Colonic mucosa (tissue), 4 donors: ENCODE results near the gene FBXL22. TPM values are rescaled to one million over a fixed set of nuclear protein-coding genes. Genes with fewer than 3 reads are reported as not detected.

ENCODE experiments used
- DNase-seq: peaks from one replicate; pipeline ENCODE4 v3.0.0-alpha.2; 2020
- H3K27ac ChIP-seq: fragments of 200-600 bp; one replicate; pipeline ENCODE4 v1.8.0; 2021
- H3K27me3 ChIP-seq: fragments of 200-600 bp; one replicate; pipeline ENCODE4 v1.8.0; 2021
- H3K36me3 ChIP-seq: fragments of 200-600 bp; one replicate; pipeline ENCODE4 v1.8.0; 2021
- H3K4me1 ChIP-seq: fragments of 200-600 bp; one replicate; pipeline ENCODE4 v1.8.0; 2021; ENCODE audit warnings: mild to moderate bottlenecking
- H3K4me3 ChIP-seq: fragments of 200-600 bp; one replicate; pipeline ENCODE4 v1.8.0; 2021
- H3K9ac ChIP-seq, 2 donors: one replicate each; pipeline ENCODE4 v1.7.0; 2013; ENCODE audit warnings: control low read depth in 2 of 2, low read depth in 2 of 2, low read length in 2 of 2
- H3K9me3 ChIP-seq: fragments of 200-600 bp; one replicate; pipeline ENCODE4 v1.8.0; 2021
- CTCF ChIP-seq: fragments of 200-600 bp; IDR thresholded peaks from one replicate; pipeline ENCODE4 v1.8.0; 2022; ENCODE audit warnings: antibody characterized with exemption, mild to moderate bottlenecking
- intact Hi-C: fragments of 100-400 bp; cut with DNase I; formaldehyde crosslinking; loops from one replicate; pipeline ENCODE4 v1.14.1; 2022
- total RNA-seq, 2 donors: library from RNA; stranded (reverse); fragmentation: NEBNext Ultra II Directional in 1 of 2; extraction: Animal tissue kit (Norgen Biotek cat#: 25700) in 1 of 2; gene quantifications; one replicate each; pipeline ENCODE4 v1.2.1, GENCODE V29; 2021
- donor health status: healthy.
- donor health status: DM: no; HTN: no; CAD: no.
- donor health status: DM: no; HTN: no; CAD: no.

Gene FBXL22
- total RNA-seq, 2 donors from 2014 or later: 2.1 to 4.4 TPM

GRCh38 chr15:63598473-63599400, 1.6 kb downstream of the FBXL22 start:
- no peak for TF ChIP-seq CTCF
- Histone ChIP-seq H3K9me3 (no peaks in the 10 kb centered on the region), H3K9ac (peak overlapping the region; percentile 83 to 95), H3K36me3 (no peaks in the 10 kb centered on the region), H3K4me3 (peak overlapping the region; percentile 71), H3K27ac (peak overlapping the region; percentile 91), H3K4me1 (peaks cover 10% of the 10 kb centered on the region), H3K27me3 (no peaks in the 10 kb centered on the region)
- peak; percentile 81 for DNase-seq
- intact Hi-C loops: loop anchor here (10.0 kb wide), 1 partner anchor 314 kb away; no protein-coding TSS in a partner anchor

- peak; percentile 68 for TF ChIP-seq CTCF
- Histone ChIP-seq H3K27me3 (no peaks in the 10 kb centered on the region), H3K4me3 (peak overlapping the region; percentile 71), H3K27ac (peak overlapping the region; percentile 91), H3K4me1 (peaks cover 10% of the 10 kb centered on the region), H3K36me3 (no peaks in the 10 kb centered on the region), H3K9me3 (no peaks in the 10 kb centered on the region), H3K9ac (peak overlapping the region; percentile 83 to 95)
- intact Hi-C loops: loop anchor here (10.0 kb wide), 1 partner anchor 315 kb away; no protein-coding TSS in a partner anchor
- peak; percentile 81 for DNase-seq
Observed at GRCh38 chr15:63599401-63600000, 2.3 kb downstream of the FBXL22 start.

- Histone ChIP-seq H3K27me3 (no peaks in the 10 kb centered on the region), H3K9ac (peak overlapping the region; percentile 83 to 95), H3K9me3 (no peaks in the 10 kb centered on the region), H3K4me1 (peaks cover 10% of the 10 kb centered on the region), H3K36me3 (no peaks in the 10 kb centered on the region), H3K27ac (peak overlapping the region; percentile 91), H3K4me3 (peak overlapping the region; percentile 71)
- peak; percentile 54 for DNase-seq
- no peak for TF ChIP-seq CTCF
- intact Hi-C loops: loop anchor here (5.0 kb wide), 1 partner anchor 133 kb away; no protein-coding TSS in a partner anchor
Observed at GRCh38 chr15:63600001-63600615, 2.9 kb downstream of the FBXL22 start.

GRCh38 chr15:63600616-63601025, 3.4 kb downstream of the FBXL22 start:
- Histone ChIP-seq H3K4me1 (peaks cover 10% of the 10 kb centered on the region), H3K9ac (peak overlapping the region; percentile 91 to 95), H3K4me3 (peak overlapping the region; percentile 71), H3K36me3 (no peaks in the 10 kb centered on the region), H3K27ac (peak overlapping the region; percentile 91), H3K9me3 (no peaks in the 10 kb centered on the region), H3K27me3 (no peaks in the 10 kb centered on the region)
- TF ChIP-seq CTCF: no peak
- intact Hi-C loops: loop anchor here (5.0 kb wide), 1 partner anchor 133 kb away; no protein-coding TSS in a partner anchor
- peak; percentile 84 for DNase-seq
